OCI-LY7 (cell line): ENCODE results near the gene ALK. TPM values are rescaled to one million over a fixed set of nuclear protein-coding genes. Genes with fewer than 3 reads are reported as not detected.

Experiments
- BruUV-seq: library from RNA; stranded (reverse); fragments of 400-500 nt; replicated peaks from 2 replicates; lab custom pipeline; 2021; lab: Mats Ljungman, UMichigan
- CTCF ChIA-PET: fragments of 300-600 bp; sonication (Branson Sonifier 250); formaldehyde crosslinking; loops from one replicate; lab custom pipeline; 2022; ENCODE audit warnings: antibody characterized with exemption; ENCODE audit not compliant: unreplicated experiment; lab: Charles Lee
- POLR2A ChIA-PET: fragments of 300-600 bp; sonication (Branson Sonifier 250); formaldehyde crosslinking; loops from one replicate; lab custom pipeline; 2022; ENCODE audit warnings: antibody characterized with exemption; lab: Charles Lee
- DNase-seq: peaks from one replicate; pipeline ENCODE4 v3.0.0-alpha.2; 2015; ENCODE audit warnings: low spot score
- H2AFZ ChIP-seq: fragments of 200-600 bp; sonication (generic), shearing (Covaris generic); 2 replicates; pipeline ENCODE4 v1.6.1; 2014; ENCODE audit warnings: mild to moderate bottlenecking, antibody characterized with exemption, low read length, moderate library complexity
- H3K27ac ChIP-seq: fragments of 200-600 bp; sonication (generic); 2 replicates; pipeline ENCODE4 v1.5.1; 2014; ENCODE audit warnings: mixed run types, low read depth, mild to moderate bottlenecking, moderate library complexity, low read length, inconsistent platforms; ENCODE audit not compliant: poor library complexity, severe bottlenecking
- H3K36me3 ChIP-seq: fragments of 200-600 bp; sonication (generic); 2 replicates; pipeline ENCODE4 v1.6.1; 2014; ENCODE audit warnings: mild to moderate bottlenecking, antibody characterized with exemption, low read length, moderate library complexity, mixed read lengths; ENCODE audit not compliant: insufficient read depth
- H3K4me1 ChIP-seq: fragments of 200-600 bp; sonication (generic); 2 replicates; pipeline ENCODE4 v1.5.1; 2014; ENCODE audit warnings: mild to moderate bottlenecking, low read length; ENCODE audit not compliant: insufficient read depth, poor library complexity, severe bottlenecking
- H3K4me2 ChIP-seq: fragments of 200-600 bp; sonication (generic); 2 replicates; pipeline ENCODE4 v1.6.1; 2014; ENCODE audit warnings: mild to moderate bottlenecking, low read length
- H3K4me3 ChIP-seq: fragments of 200-600 bp; sonication (generic); 2 replicates; pipeline ENCODE4 v1.5.1; 2014; ENCODE audit warnings: mild to moderate bottlenecking, low read depth, low read length; ENCODE audit not compliant: poor library complexity, severe bottlenecking
- H3K79me2 ChIP-seq: fragments of 200-600 bp; sonication (generic); 2 replicates; pipeline ENCODE4 v1.6.1; 2016; ENCODE audit warnings: low read depth, mild to moderate bottlenecking, low read length, moderate library complexity, mixed read lengths; ENCODE audit not compliant: insufficient read depth
- H3K9me2 ChIP-seq: fragments of 200-600 bp; sonication (generic); 2 replicates; pipeline ENCODE4 v1.6.1; 2016; ENCODE audit warnings: mild to moderate bottlenecking, low read length, mixed read lengths; ENCODE audit not compliant: insufficient read depth
- H3K9me3 ChIP-seq: fragments of 200-600 bp; sonication (generic); 2 replicates; pipeline ENCODE4 v1.6.1; 2014; ENCODE audit warnings: mild to moderate bottlenecking, mixed run types, low read length, mixed read lengths
- H4K20me1 ChIP-seq: fragments of 200-600 bp; sonication (generic); 2 replicates; pipeline ENCODE4 v1.6.1; 2014; ENCODE audit warnings: mild to moderate bottlenecking, antibody characterized with exemption, low read length, moderate library complexity, mixed read lengths; ENCODE audit not compliant: insufficient read depth
- EZH2phosphoT487 ChIP-seq: fragments of 200-600 bp; sonication (generic); IDR thresholded peaks from 2 replicates; pipeline ENCODE4 v1.6.1; 2018; ENCODE audit warnings: low read depth, borderline replicate concordance, mild to moderate bottlenecking, mixed run types, antibody characterized with exemption, low read length, moderate library complexity, mixed read lengths
- intact Hi-C: fragments of 100-400 bp; cut with micrococcal nuclease; formaldehyde crosslinking; loops from one replicate; pipeline ENCODE4 v1.10.0; 2022; ENCODE audit not compliant: unreplicated experiment
- total RNA-seq, 2 experiments: library from RNA; depleted of rRNA in 1 of 2; stranded (reverse); fragments of >200 nt in 1 of 2; shearing (Covaris generic) in 1 of 2; gene quantifications; 2 replicates each; pipeline ENCODE4 v1.2.3, GENCODE V29; 2014 to 2022
- TF ChIP-seq, protein P1 (sequence below): fragments of 200-600 bp; sonication (generic); conservative IDR thresholded peaks from 2 replicates; pipeline ENCODE4 v1.5.1; 2014; ENCODE audit warnings: mild to moderate bottlenecking, antibody characterized with exemption, low read length, moderate library complexity, mixed read lengths

The ALK gene
- total RNA-seq, 2 experiments from 2014 or later: 0.09 TPM; not detected in 1

DNA sequence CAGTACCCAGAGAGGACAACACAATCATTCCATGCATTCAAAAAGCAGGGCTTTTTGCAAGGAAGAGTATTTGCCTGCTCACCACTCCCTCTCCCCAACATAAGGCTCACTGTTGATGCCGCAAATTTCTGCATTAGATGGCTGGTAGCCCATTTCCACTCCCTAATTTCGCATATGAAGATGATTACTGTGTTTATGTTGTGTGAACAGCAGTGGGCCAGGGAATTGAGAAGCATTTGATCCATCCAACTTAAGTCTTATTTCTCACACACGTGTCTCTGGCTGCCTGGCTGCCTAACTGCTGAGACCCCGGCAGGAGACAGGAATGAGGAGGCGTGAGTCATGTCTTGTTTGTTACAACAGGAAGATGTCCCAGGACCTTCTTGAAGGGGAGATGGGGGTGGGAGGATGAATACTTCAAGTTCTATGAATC, 294.1 kb downstream of the ALK start:
- POLR2A ChIA-PET: no interaction called here
- no peaks in the 10 kb centered on the region for H3K9me2 ChIP-seq

DNA sequence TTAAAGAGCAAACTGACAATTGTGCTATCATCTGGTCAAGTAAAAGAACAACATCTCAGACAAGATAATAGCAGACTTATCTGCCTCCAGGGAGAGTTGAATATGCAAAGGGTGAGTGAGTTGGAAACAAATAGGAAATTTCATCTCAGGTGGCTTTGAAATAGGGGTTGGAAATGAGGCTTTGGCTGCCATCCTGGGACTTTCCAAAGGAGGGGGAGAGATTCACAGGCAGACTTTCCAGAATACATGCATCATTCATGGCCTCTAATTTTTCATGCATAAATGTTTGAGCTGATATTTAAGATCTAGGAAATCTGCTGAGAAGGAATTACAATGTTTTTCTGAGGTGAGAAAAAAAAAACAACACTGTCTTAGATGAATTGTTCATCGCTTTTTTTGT, 300.5 kb downstream of the ALK start:
- H4K20me1 ChIP-seq: no peaks in the 10 kb centered on the region
- no peak for DNase-seq
- no peaks in the 10 kb centered on the region for H3K79me2 ChIP-seq
- H3K4me1 ChIP-seq: no peaks in the 10 kb centered on the region
- H3K9me3 ChIP-seq: no peaks in the 10 kb centered on the region
- no TSS peak for BruUV-seq
- no peak overlapping the region for H3K4me2 ChIP-seq
- no peak overlapping the region for H3K27ac ChIP-seq
- intact Hi-C loops: no loop called here
- POLR2A ChIA-PET: interaction anchor here (0.6 kb wide), 1 partner anchor 140 kb away, joined by 6 read pairs; no protein-coding TSS in a partner anchor
- no peak overlapping the region for H3K4me3 ChIP-seq
- TF ChIP-seq, protein P1, sequence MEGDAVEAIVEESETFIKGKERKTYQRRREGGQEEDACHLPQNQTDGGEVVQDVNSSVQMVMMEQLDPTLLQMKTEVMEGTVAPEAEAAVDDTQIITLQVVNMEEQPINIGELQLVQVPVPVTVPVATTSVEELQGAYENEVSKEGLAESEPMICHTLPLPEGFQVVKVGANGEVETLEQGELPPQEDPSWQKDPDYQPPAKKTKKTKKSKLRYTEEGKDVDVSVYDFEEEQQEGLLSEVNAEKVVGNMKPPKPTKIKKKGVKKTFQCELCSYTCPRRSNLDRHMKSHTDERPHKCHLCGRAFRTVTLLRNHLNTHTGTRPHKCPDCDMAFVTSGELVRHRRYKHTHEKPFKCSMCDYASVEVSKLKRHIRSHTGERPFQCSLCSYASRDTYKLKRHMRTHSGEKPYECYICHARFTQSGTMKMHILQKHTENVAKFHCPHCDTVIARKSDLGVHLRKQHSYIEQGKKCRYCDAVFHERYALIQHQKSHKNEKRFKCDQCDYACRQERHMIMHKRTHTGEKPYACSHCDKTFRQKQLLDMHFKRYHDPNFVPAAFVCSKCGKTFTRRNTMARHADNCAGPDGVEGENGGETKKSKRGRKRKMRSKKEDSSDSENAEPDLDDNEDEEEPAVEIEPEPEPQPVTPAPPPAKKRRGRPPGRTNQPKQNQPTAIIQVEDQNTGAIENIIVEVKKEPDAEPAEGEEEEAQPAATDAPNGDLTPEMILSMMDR: no peak
- no peak for TF ChIP-seq EZH2phosphoT487
- H3K9me2 ChIP-seq: no peaks in the 10 kb centered on the region
- H3K36me3 ChIP-seq: no peaks in the 10 kb centered on the region
- CTCF ChIA-PET: no interaction called here
- H2AFZ ChIP-seq: no peak overlapping the region

More for the DNA sequence above, 294.1 kb downstream of the ALK start:
- Histone ChIP-seq H3K4me3 (no peak overlapping the region), H3K27ac (no peak overlapping the region), H3K9me3 (no peaks in the 10 kb centered on the region), H3K4me1 (no peaks in the 10 kb centered on the region), H2AFZ (no peak overlapping the region), H3K36me3 (no peaks in the 10 kb centered on the region), H3K4me2 (no peak overlapping the region), H3K79me2 (no peaks in the 10 kb centered on the region), H4K20me1 (no peaks in the 10 kb centered on the region)
- no peak for TF ChIP-seq EZH2phosphoT487
- TF ChIP-seq, protein P1: no peak
- no TSS peak for BruUV-seq
- intact Hi-C loops: no loop called here
- DNase-seq: no peak
- CTCF ChIA-PET: no interaction called here

GRCh38 chr2:29619689-29620088, 301.7 kb downstream of the ALK start:
- Histone ChIP-seq H2AFZ (no peak overlapping the region), H3K4me3 (no peak overlapping the region), H3K4me2 (no peak overlapping the region), H4K20me1 (no peaks in the 10 kb centered on the region), H3K9me3 (no peaks in the 10 kb centered on the region), H3K9me2 (no peaks in the 10 kb centered on the region), H3K79me2 (no peaks in the 10 kb centered on the region), H3K27ac (no peak overlapping the region), H3K36me3 (no peaks in the 10 kb centered on the region), H3K4me1 (no peaks in the 10 kb centered on the region)
- intact Hi-C loops: no loop called here
- TF ChIP-seq EZH2phosphoT487: no peak
- TF ChIP-seq, protein P1: no peak
- no TSS peak for BruUV-seq
- DNase-seq: no peak
- ChIA-PET CTCF (no interaction called here), POLR2A (interaction anchor here (0.6 kb wide), 1 partner anchor 59 kb away, joined by 3 read pairs; no protein-coding TSS in a partner anchor)
